Spleen (tissue), 13 donors: ENCODE results near the gene RGS17. TPM values are rescaled to one million over a fixed set of nuclear protein-coding genes. Genes with fewer than 3 reads are reported as not detected.

Experiments
- DNase-seq: peaks from one replicate; pipeline ENCODE4 v3.0.0-alpha.2; 2020
- H3K27ac ChIP-seq, 8 donors: fragments of 200-600 bp; sonication (generic) in 7 of 8; 1 replicate in 4 of 8; 2 replicates in 4 of 8; pipeline versions ENCODE4 v1.5.0 to v1.8.0; 2016 to 2021; ENCODE audit warnings: inconsistent platforms in 4 of 8, mild to moderate bottlenecking in 4 of 8, moderate library complexity in 1 of 8
- H3K27me3 ChIP-seq, 7 donors: fragments of 200-600 bp; sonication (generic) in 6 of 7; replicated peaks in 1 of 7; 1 replicate in 4 of 7; 2 replicates in 3 of 7; pipeline versions ENCODE4 v1.5.0 to v1.8.0; 2016 to 2021; ENCODE audit warnings: inconsistent platforms in 3 of 7, mild to moderate bottlenecking in 1 of 7
- H3K36me3 ChIP-seq, 6 donors: fragments of 200-600 bp; sonication (generic) in 5 of 6; 1 replicate in 4 of 6; 2 replicates in 2 of 6; pipeline versions ENCODE4 v1.5.0 to v1.8.0; 2016 to 2021; ENCODE audit warnings: inconsistent platforms in 2 of 6
- H3K4me1 ChIP-seq, 6 donors: fragments of 200-600 bp; sonication (generic) in 5 of 6; 1 replicate in 3 of 6; 2 replicates in 3 of 6; pipeline versions ENCODE4 v1.5.0 to v1.8.0; 2016 to 2021; ENCODE audit warnings: inconsistent platforms in 3 of 6
- H3K4me3 ChIP-seq, 8 donors: fragments of 200-600 bp; sonication (generic) in 7 of 8; 1 replicate in 4 of 8; 2 replicates in 4 of 8; pipeline versions ENCODE4 v1.5.0 to v1.8.0; 2016 to 2021; ENCODE audit warnings: inconsistent platforms in 4 of 8, mild to moderate bottlenecking in 4 of 8, moderate library complexity in 2 of 8
- H3K9me3 ChIP-seq, 8 donors: fragments of 200-600 bp; sonication (generic) in 7 of 8; 1 replicate in 4 of 8; 2 replicates in 4 of 8; pipeline versions ENCODE4 v1.5.0 to v1.8.0; 2016 to 2021; ENCODE audit warnings: inconsistent platforms in 4 of 8
- CTCF ChIP-seq, 11 experiments: fragments of 200-600 bp in 7 of 11; fragments of 450-650 bp in 4 of 11; sonication (generic) in 4 of 11; IDR thresholded peaks in 8 of 11; conservative IDR thresholded peaks in 3 of 11; 1 replicate in 7 of 11; 2 replicates in 4 of 11; pipeline versions ENCODE4 v1.4.0 to v1.8.0; 2016 to 2021; ENCODE audit warnings: antibody characterized with exemption in 11 of 11, inconsistent platforms in 4 of 11, mild to moderate bottlenecking in 1 of 11
- POLR2A ChIP-seq, 3 donors: fragments of 450-650 bp; IDR thresholded peaks; one replicate each; pipeline ENCODE4 v1.5.1; 2017; ENCODE audit warnings: antibody characterized with exemption in 3 of 3, mild to moderate bottlenecking in 1 of 3
- POLR2AphosphoS5 ChIP-seq, 3 donors: sonication (generic); formaldehyde crosslinking; IDR thresholded peaks; one replicate each; pipeline ENCODE4 v1.5.1; 2017; ENCODE audit warnings: antibody characterized with exemption in 3 of 3
- WGBS, 5 donors: extraction: QIAGEN DNeasy Blood & Tissue Kit in 3 of 5; methylation state at CpG; one replicate each; pipeline versions ENCODE4 v1.1.5 to v1.1.7; 2013 to 2018; 5-methylcytosine and 5-hydroxymethylcytosine counted together
- intact Hi-C: fragments of 100-400 bp; cut with DNase I; formaldehyde crosslinking; loops from one replicate; pipeline ENCODE4 v1.15.0; 2023; ENCODE audit warnings: low total_unique reads
- long read RNA-seq, 2 donors: transcript quantifications; one replicate each; lab custom pipeline, GENCODE V29; 2026
- polyA plus RNA-seq, 3 donors: library from polyadenylated mRNA; stranded (reverse); fragments of 200-250 nt; gene quantifications; one replicate each; pipeline ENCODE4 v1.2.1, GENCODE V29; 2013
- total RNA-seq, 7 donors: library from RNA; depleted of rRNA in 3 of 7; stranded (reverse); fragments of >200 nt in 3 of 7; fragmentation: NEBNext Ultra II Directional in 4 of 7; extraction: Animal tissue kit (Norgen Biotek cat#: 25700) in 4 of 7; gene quantifications; one replicate each; pipeline versions ENCODE4 v1.1.0 to v1.2.1, GENCODE V29; 2016 to 2021
- donor health status: healthy with polysubstance abuse.
- donor health status: DM: no; HTN: no; CAD: no; lungs with moderate emphysema.
- donor health status: DM: no; HTN: no; CAD: no.
- donor health status: Bipolar disorder and iron deficiency.
- donor health status: healthy.
- donor health status: DM: no; HTN: no; CAD: no.
- donor health status: DM: yes; HTN: yes; CAD: no.

RGS17 gene
- total RNA-seq = under 1 TPM in 3 of 7 donors, not detected in 4; 0.07 to 0.33 (median 0.22) TPM
- under 1 TPM in 2 of 3 donors, not detected in 1; 0.03 to 0.06 TPM for polyA plus RNA-seq
- long read RNA-seq, donor 1 = 0 reads
- long read RNA-seq, donor 2, partial matches to known transcripts = 0 of 1 reads
- long read RNA-seq, donor 2, other reads (novel, unspliced or antisense) = 0 of 1 reads

- WGBS, 5 donors = 4 to 26% (median 5%) methylated on average over 14 to 89 of the region's 89 CpGs
- DNase-seq = peak; percentile 82
- peaks cover 0 to 68% (median 47%) of the 10 kb centered on the region in 7 donors for H3K27me3 ChIP-seq
Observed at GRCh38 chr6:153131037-153131981, at the start of gene RGS17. RGS17 (minus strand) TSS chr6:153131282; CDS start chr6:153044018, 87,264 bp downstream.

GRCh38 chr6:153172815-153173214 is 41.7 kb upstream of the RGS17 start:
- H3K9me3 ChIP-seq = no peaks in the 10 kb centered on the region
- H3K4me3 ChIP-seq = no peak overlapping the region
- no peak for DNase-seq
- no peak overlapping the region for H3K27ac ChIP-seq
- no peaks in the 10 kb centered on the region for H3K4me1 ChIP-seq
- no peaks in the 10 kb centered on the region for H3K36me3 ChIP-seq
- no peak for TF ChIP-seq CTCF (IDR thresholded peaks at IDR 0.05 in 8 of 11, conservative IDR thresholded peaks at IDR 0.05 in 3 of 11)
- H3K27me3 ChIP-seq = no peaks in the 10 kb centered on the region
- intact Hi-C loops = no loop called here

More at GRCh38 chr6:153131037-153131981, at the start of gene RGS17:
- peak within 1 kb of the TSS in 3 of 8 donors; percentile 44 to 56 (median 44) for H3K27ac ChIP-seq
- H3K36me3 ChIP-seq = no peaks in the 10 kb centered on the region
- peaks cover 9 to 25% (median 23%) of the 10 kb centered on the region in 6 donors for H3K4me1 ChIP-seq
- peaks cover 0 to 7% (median 0%) of the 10 kb centered on the region in 8 donors for H3K9me3 ChIP-seq
- intact Hi-C loops = no loop called here
- TF ChIP-seq CTCF (IDR thresholded peaks at IDR 0.05 in 8 of 11, conservative IDR thresholded peaks at IDR 0.05 in 3 of 11) (no peak), POLR2AphosphoS5 (IDR thresholded peaks at IDR 0.05) (no peak), POLR2A (IDR thresholded peaks at IDR 0.05) (no peak)
- H3K4me3 ChIP-seq = peak within 1 kb of the TSS; percentile 45 to 76 (median 54)

GRCh38 chr6:153170511-153170910 is 39.4 kb upstream of the RGS17 start:
- no peak overlapping the region for H3K4me3 ChIP-seq
- whole genome bisulfite sequencing, 5 donors = 51 to 83% (median 72%) methylated on average over 3 of the region's 3 CpGs
- DNase-seq = no peak
- H3K27ac ChIP-seq = no peak overlapping the region
- no peaks in the 10 kb centered on the region for H3K4me1 ChIP-seq
- H3K9me3 ChIP-seq = no peaks in the 10 kb centered on the region
- TF ChIP-seq POLR2AphosphoS5 (IDR thresholded peaks at IDR 0.05) (no peak), POLR2A (IDR thresholded peaks at IDR 0.05) (no peak), CTCF (IDR thresholded peaks at IDR 0.05 in 8 of 11, conservative IDR thresholded peaks at IDR 0.05 in 3 of 11) (no peak)
- H3K36me3 ChIP-seq = no peaks in the 10 kb centered on the region
- intact Hi-C loops = no loop called here
- no peaks in the 10 kb centered on the region for H3K27me3 ChIP-seq

GRCh38 chr6:153167907-153168306 is 36.8 kb upstream of the RGS17 start:
- TF ChIP-seq POLR2A (IDR thresholded peaks at IDR 0.05) = no peak
- no peak for TF ChIP-seq CTCF (IDR thresholded peaks at IDR 0.05 in 8 of 11, conservative IDR thresholded peaks at IDR 0.05 in 3 of 11)
- no peak for TF ChIP-seq POLR2AphosphoS5 (IDR thresholded peaks at IDR 0.05)
- WGBS, 5 donors = 89 to 98% (median 96%) methylated on average over 1 of the region's 1 CpG
- H3K9me3 ChIP-seq = no peaks in the 10 kb centered on the region
- H3K4me1 ChIP-seq = no peaks in the 10 kb centered on the region
- H3K27me3 ChIP-seq = no peaks in the 10 kb centered on the region
- no peak overlapping the region for H3K27ac ChIP-seq
- intact Hi-C loops = no loop called here
- no peak for DNase-seq
- H3K4me3 ChIP-seq = no peak overlapping the region
- no peaks in the 10 kb centered on the region for H3K36me3 ChIP-seq
